ENCODE measurements around the gene CTNNBIP1. TPM values are rescaled to one million over a fixed set of nuclear protein-coding genes. Genes with fewer than 3 reads are reported as not detected.

CTNNBIP1 gene
- total RNA-seq, 1 experiment from 2014 or later = 44.4 TPM

GRCh38 chr1:9914610-9914937 lies 4.5 kb upstream of the CTNNBIP1 start:
- Histone ChIP-seq H3T11ph (ENCODE audit: low read length) (no peak overlapping the region), H3K4ac (ENCODE audit: low read depth, low read length) (no peak overlapping the region), H2AFZ (ENCODE audit: low read length) (no peak overlapping the region), H3K4me1 (ENCODE audit: insufficient read depth, low read length) (no peaks in the 10 kb centered on the region), H3K27ac (ENCODE audit: insufficient read length, low read depth, low read length) (no peak overlapping the region), H2BK20ac (ENCODE audit: low read depth, low read length, poor library complexity, severe bottlenecking) (no peak overlapping the region), H2AK5ac (ENCODE audit: insufficient read length, low read length) (no peak overlapping the region), H2BK120ac (ENCODE audit: low read depth, low read length, poor library complexity, severe bottlenecking) (no peak overlapping the region), H3K9me3 (ENCODE audit: control insufficient read depth, low read depth, low read length) (no peaks in the 10 kb centered on the region), H2BK5ac (ENCODE audit: insufficient read length, low read length) (no peak overlapping the region), H3K4me2 (ENCODE audit: insufficient read depth, insufficient read length, low read length) (no peak overlapping the region), H3K79me1 (ENCODE audit: insufficient read depth, low read depth, low read length, poor library complexity, severe bottlenecking) (no peaks in the 10 kb centered on the region), H4K5ac (ENCODE audit: insufficient read length, low read depth, low read length) (no peak overlapping the region), H3K18ac (ENCODE audit: insufficient read length, low read depth, low read length) (no peak overlapping the region), H4K8ac (replicated peaks; ENCODE audit: insufficient read length, low read depth, low read length) (no peak overlapping the region), H4K20me1 (ENCODE audit: control insufficient read depth, insufficient read depth, insufficient read length) (no peaks in the 10 kb centered on the region), H3K56ac (ENCODE audit: insufficient read length, low read depth, low read length) (no peak overlapping the region), H3K79me2 (ENCODE audit: insufficient read depth, low read length) (no peaks in the 10 kb centered on the region), H2BK12ac (ENCODE audit: insufficient read length, low read depth, low read length) (no peak overlapping the region), H3K23me2 (ENCODE audit: insufficient read length, low read depth, low read length, poor library complexity, severe bottlenecking) (peaks cover 7% of the 10 kb centered on the region), H3K9ac (ENCODE audit: extremely low read depth, insufficient read length, low read length) (no peak overlapping the region), H4K91ac (ENCODE audit: insufficient read length, low read depth, low read length) (no peak overlapping the region), H2BK15ac (ENCODE audit: low read depth, low read length) (no peak overlapping the region), H3K27me3 (ENCODE audit: insufficient read depth, low read length) (no peaks in the 10 kb centered on the region), H3K23ac (ENCODE audit: insufficient read length, low read depth, low read length) (no peak overlapping the region), H3K14ac (ENCODE audit: insufficient read depth, low read length) (no peak overlapping the region)
- no peak for DNase-seq
- H3K36me3 Mint-ChIP-seq (ENCODE audit: insufficient read depth in 1 of 3, low read depth in 3 of 3) = no peaks in the 10 kb centered on the region
- no peaks in the 10 kb centered on the region for H3K27me3 Mint-ChIP-seq (ENCODE audit: low read depth)
- H3K9me3 Mint-ChIP-seq = no peaks in the 10 kb centered on the region
- WGBS (ENCODE audit: extremely low coverage, insufficient read length, low lambda C conversion rate) = no CpG with 5 or more reads among the region's 2 CpGs
- peaks cover 14 to 15% of the 10 kb centered on the region in 2 experiments for H3K4me1 Mint-ChIP-seq
- no peak for TF ChIP-seq CTCF (conservative IDR thresholded peaks at IDR 0.05)
- H3K27ac Mint-ChIP-seq = no peak overlapping the region
- H3K4me3 Mint-ChIP-seq = no peak overlapping the region
